ENCODE measurements around the gene NSMCE1. TPM values are rescaled to one million over a fixed set of nuclear protein-coding genes. Genes with fewer than 3 reads are reported as not detected.

NSMCE1 gene
- total RNA-seq, 1 experiment from 2014 or later: 19.3 TPM

DNA sequence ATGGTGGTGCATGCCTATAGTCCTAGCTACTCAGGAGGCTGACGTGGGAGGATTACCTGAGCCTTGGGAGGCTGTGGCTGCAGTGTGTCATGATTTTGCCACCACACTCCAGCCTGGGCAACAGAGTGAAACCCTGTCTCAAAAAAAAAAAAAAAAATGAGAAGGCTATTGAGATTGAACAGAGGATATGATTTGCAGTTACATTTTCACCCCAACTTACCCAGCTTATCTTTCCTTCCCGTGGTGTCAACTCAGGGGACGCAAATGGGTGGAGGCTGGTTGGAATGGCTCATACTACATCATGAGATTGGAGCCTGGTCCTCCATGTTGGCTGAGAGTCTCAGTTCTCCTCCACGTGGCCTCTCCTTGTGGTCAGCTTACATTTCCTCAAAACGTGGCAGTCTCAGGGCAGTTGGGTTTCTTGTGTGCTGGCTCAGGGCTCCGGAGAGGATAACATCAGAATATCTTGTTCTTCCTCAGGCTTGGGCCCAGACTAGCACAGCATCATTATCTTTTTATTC lies 17.2 kb upstream of the NSMCE1 start:
- H2AFZ ChIP-seq (ENCODE audit: low read length): no peak overlapping the region
- no peak overlapping the region for H3K56ac ChIP-seq (ENCODE audit: insufficient read length, low read depth, low read length)
- H3K4me2 ChIP-seq (ENCODE audit: insufficient read depth, insufficient read length, low read length): no peak overlapping the region
- H3K23me2 ChIP-seq (ENCODE audit: insufficient read length, low read depth, low read length, poor library complexity, severe bottlenecking): no peaks in the 10 kb centered on the region
- no peak overlapping the region for H2BK5ac ChIP-seq (ENCODE audit: insufficient read length, low read length)
- no peak overlapping the region for H3K9ac ChIP-seq (ENCODE audit: extremely low read depth, insufficient read length, low read length)
- H2BK15ac ChIP-seq (ENCODE audit: low read depth, low read length): no peak overlapping the region
- no peak overlapping the region for H4K8ac ChIP-seq (replicated peaks; ENCODE audit: insufficient read length, low read depth, low read length)
- no peaks in the 10 kb centered on the region for H3K79me2 ChIP-seq (ENCODE audit: insufficient read depth, low read length)
- H4K5ac ChIP-seq (ENCODE audit: insufficient read length, low read depth, low read length): no peak overlapping the region
- no peaks in the 10 kb centered on the region for H4K20me1 ChIP-seq (ENCODE audit: control insufficient read depth, insufficient read depth, insufficient read length)
- H3K4ac ChIP-seq (ENCODE audit: low read depth, low read length): no peak overlapping the region
- WGBS (ENCODE audit: extremely low coverage, insufficient read length, low lambda C conversion rate): no CpG with 5 or more reads among the region's 6 CpGs
- no peaks in the 10 kb centered on the region for H3K4me1 ChIP-seq (ENCODE audit: insufficient read depth, low read length)
- no peak overlapping the region for H3K23ac ChIP-seq (ENCODE audit: insufficient read length, low read depth, low read length)
- no peak overlapping the region for H2BK120ac ChIP-seq (ENCODE audit: low read depth, low read length, poor library complexity, severe bottlenecking)
- H3K18ac ChIP-seq (ENCODE audit: insufficient read length, low read depth, low read length): no peak overlapping the region
- no peak overlapping the region for H2BK12ac ChIP-seq (ENCODE audit: insufficient read length, low read depth, low read length)
- no peaks in the 10 kb centered on the region for H3K9me3 Mint-ChIP-seq
- no peak overlapping the region for H2AK5ac ChIP-seq (ENCODE audit: insufficient read length, low read length)
- H4K91ac ChIP-seq (ENCODE audit: insufficient read length, low read depth, low read length): no peak overlapping the region
- H3K79me1 ChIP-seq (ENCODE audit: insufficient read depth, low read depth, low read length, poor library complexity, severe bottlenecking): no peaks in the 10 kb centered on the region
- H3K27me3 ChIP-seq (ENCODE audit: insufficient read depth, low read length): no peaks in the 10 kb centered on the region
- no peak overlapping the region for H3K4me3 Mint-ChIP-seq
- H3K4me1 Mint-ChIP-seq: peaks cover 7 to 8% of the 10 kb centered on the region in 2 experiments
- H3K27me3 Mint-ChIP-seq (ENCODE audit: low read depth): no peaks in the 10 kb centered on the region; the same call in 1 of the 2 replicates
- no peak for TF ChIP-seq CTCF (conservative IDR thresholded peaks at IDR 0.05)
- no peak overlapping the region for H3T11ph ChIP-seq (ENCODE audit: low read length)
- no peak overlapping the region for H2BK20ac ChIP-seq (ENCODE audit: low read depth, low read length, poor library complexity, severe bottlenecking)
- no peak overlapping the region for H3K14ac ChIP-seq (ENCODE audit: insufficient read depth, low read length)
- H3K9me3 ChIP-seq (ENCODE audit: control insufficient read depth, low read depth, low read length): no peaks in the 10 kb centered on the region
- H3K36me3 Mint-ChIP-seq (ENCODE audit: insufficient read depth in 1 of 3, low read depth in 3 of 3): no peaks in the 10 kb centered on the region
- peak overlapping the region in 1 of 3 experiments; percentile 43; a peak in 1 of 7 replicates for H3K27ac Mint-ChIP-seq
- no peak overlapping the region for H3K27ac ChIP-seq (ENCODE audit: insufficient read length, low read depth, low read length)
- DNase-seq: no peak

Data from H9 (cell line).